Measurements from ENCODE around the gene PFKP. TPM values are rescaled to one million over a fixed set of nuclear protein-coding genes. Genes with fewer than 3 reads are reported as not detected.

PFKP gene
- total RNA-seq, 4 donors from 2014 or later: 64.3 to 261 (median 107) TPM

GRCh38 chr10:3077509-3077908, 10.2 kb downstream of the PFKP start:
- WGBS, 2 donors (ENCODE audit: low coverage in 1 of 2): 93 to 97% methylated on average over 4 to 5 of the region's 5 CpGs
- ATAC-seq: no peak
- H3K27me3 ChIP-seq: no peaks in the 10 kb centered on the region
- H3K27ac ChIP-seq: no peak overlapping the region
- H3K4me1 ChIP-seq: peaks cover 0 to 33% (median 0%) of the 10 kb centered on the region in 3 donors
- H3K36me3 ChIP-seq: peaks cover 0 to 6% of the 10 kb centered on the region in 2 donors
- H3K4me3 ChIP-seq: no peak overlapping the region
- no peaks in the 10 kb centered on the region for H3K9me3 ChIP-seq
- no peak for TF ChIP-seq EP300 (IDR thresholded peaks at IDR 0.05)
- TF ChIP-seq CTCF (IDR thresholded peaks at IDR 0.05): no peak
- TF ChIP-seq POLR2AphosphoS5 (IDR thresholded peaks at IDR 0.05): no peak
- no peak for TF ChIP-seq POLR2A (IDR thresholded peaks at IDR 0.05)

GRCh38 chr10:3077940-3078630, 10.7 kb downstream of the PFKP start:
- Histone ChIP-seq H3K36me3 (peaks cover 0 to 12% of the 10 kb centered on the region in 2 donors), H3K4me3 (no peak overlapping the region), H3K27me3 (no peaks in the 10 kb centered on the region), H3K9me3 (no peaks in the 10 kb centered on the region), H3K27ac (no peak overlapping the region), H3K4me1 (peaks cover 0 to 27% (median 0%) of the 10 kb centered on the region in 3 donors)
- no peak for ATAC-seq
- WGBS, 2 donors (ENCODE audit: low coverage in 1 of 2): 87 to 92% methylated on average over 4 to 7 of the region's 10 CpGs
- TF ChIP-seq EP300 (IDR thresholded peaks at IDR 0.05): no peak
- TF ChIP-seq POLR2A (IDR thresholded peaks at IDR 0.05): no peak
- no peak for TF ChIP-seq POLR2AphosphoS5 (IDR thresholded peaks at IDR 0.05)
- TF ChIP-seq CTCF (IDR thresholded peaks at IDR 0.05): no peak

GRCh38 chr10:3081383-3081981, 14.1 kb downstream of the PFKP start:
- no peak overlapping the region for H3K27ac ChIP-seq
- 84% methylated on average over 6 of the region's 8 CpGs; no CpG with 5 or more reads in 1 of the 2 donors for WGBS, 2 donors (ENCODE audit: low coverage in 1 of 2)
- H3K27me3 ChIP-seq: no peaks in the 10 kb centered on the region
- TF ChIP-seq CTCF (IDR thresholded peaks at IDR 0.05) (no peak), POLR2AphosphoS5 (IDR thresholded peaks at IDR 0.05) (no peak), EP300 (IDR thresholded peaks at IDR 0.05) (no peak), POLR2A (IDR thresholded peaks at IDR 0.05) (no peak)
- ATAC-seq: no peak
- H3K4me1 ChIP-seq: peaks cover 0 to 10% (median 0%) of the 10 kb centered on the region in 3 donors
- H3K4me3 ChIP-seq: no peak overlapping the region
- H3K9me3 ChIP-seq: no peaks in the 10 kb centered on the region
- peaks cover 0 to 22% of the 10 kb centered on the region in 2 donors for H3K36me3 ChIP-seq

- H3K36me3 ChIP-seq: peaks cover 0 to 22% of the 10 kb centered on the region in 2 donors
Observed at GRCh38 chr10:3082290-3082689, 14.9 kb downstream of the PFKP start.

More at GRCh38 chr10:3082290-3082689, 14.9 kb downstream of the PFKP start:
- 77 to 89% methylated on average over 4 to 7 of the region's 15 CpGs for WGBS, 2 donors (ENCODE audit: low coverage in 1 of 2)
- ATAC-seq: no peak
- H3K27ac ChIP-seq: no peak overlapping the region
- H3K27me3 ChIP-seq: no peaks in the 10 kb centered on the region
- H3K4me1 ChIP-seq: peaks cover 0 to 10% (median 0%) of the 10 kb centered on the region in 3 donors
- no peak overlapping the region for H3K4me3 ChIP-seq
- TF ChIP-seq POLR2A (IDR thresholded peaks at IDR 0.05) (no peak), CTCF (IDR thresholded peaks at IDR 0.05) (no peak), POLR2AphosphoS5 (IDR thresholded peaks at IDR 0.05) (no peak), EP300 (IDR thresholded peaks at IDR 0.05) (no peak)
- H3K9me3 ChIP-seq: no peaks in the 10 kb centered on the region
